AG09309 (cell line): ENCODE measurements around the gene PPY.

Experiments used
- DNase-seq: peaks from one replicate; pipeline ENCODE4 v3.0.0-alpha.2; 2010; ENCODE audit warnings: low read depth
- H3K4me3 ChIP-seq: 2 replicates; pipeline ENCODE4 v1.5.1; 2011; ENCODE audit warnings: mild to moderate bottlenecking, low read depth, low read length, moderate library complexity; ENCODE audit not compliant: control insufficient read depth
- TF ChIP-seq, protein P1 (sequence below): IDR thresholded peaks from 2 replicates; pipeline ENCODE4 v1.5.1; 2011; ENCODE audit warnings: mild to moderate bottlenecking, low read depth, low read length, inconsistent platforms; ENCODE audit not compliant: insufficient read depth, control insufficient read depth; ENCODE audit errors: missing control alignments

The PPY gene

DNA sequence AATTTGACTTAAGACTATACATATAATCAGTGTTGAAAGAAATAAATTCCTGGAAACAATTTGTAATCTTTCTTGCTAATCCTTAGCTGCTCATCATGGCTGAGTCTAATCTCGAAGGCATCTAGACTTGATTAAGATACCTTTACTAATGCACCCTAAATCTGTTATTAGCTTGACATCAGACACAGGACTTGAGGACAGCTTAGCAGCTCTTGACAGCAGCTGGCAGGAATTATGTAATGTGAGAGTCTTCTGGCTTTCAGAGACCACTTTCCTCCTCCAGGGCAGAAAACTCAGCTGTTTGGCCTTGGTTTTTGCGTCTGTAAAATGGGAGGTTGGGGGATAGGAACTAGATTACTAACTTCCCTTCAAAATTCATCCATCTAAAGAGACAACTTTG is 27.8 kb downstream of the PPY start:
- no peak for DNase-seq
- no peak overlapping the region for H3K4me3 ChIP-seq

DNA sequence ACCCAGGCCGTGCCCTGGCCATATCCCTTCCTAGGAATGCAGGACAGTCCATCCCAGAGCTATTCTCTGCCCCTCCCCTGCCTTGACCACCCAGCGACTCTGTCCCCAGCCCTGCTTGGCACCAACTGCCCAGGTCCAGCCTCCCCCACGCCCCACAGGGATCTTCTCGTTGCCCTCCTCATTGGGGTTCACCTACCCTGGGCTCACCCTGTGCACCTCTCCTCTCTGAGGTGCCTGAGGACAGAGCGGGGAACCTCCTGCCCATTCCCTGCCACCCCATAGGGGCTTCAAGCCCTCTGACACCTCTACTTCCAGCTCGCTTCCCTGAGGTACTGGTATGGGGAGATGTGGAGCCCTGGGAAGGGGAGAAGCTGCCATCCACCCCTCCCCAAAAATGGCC is 28.7 kb downstream of the PPY start:
- no peak for DNase-seq
- TF ChIP-seq, protein P1, sequence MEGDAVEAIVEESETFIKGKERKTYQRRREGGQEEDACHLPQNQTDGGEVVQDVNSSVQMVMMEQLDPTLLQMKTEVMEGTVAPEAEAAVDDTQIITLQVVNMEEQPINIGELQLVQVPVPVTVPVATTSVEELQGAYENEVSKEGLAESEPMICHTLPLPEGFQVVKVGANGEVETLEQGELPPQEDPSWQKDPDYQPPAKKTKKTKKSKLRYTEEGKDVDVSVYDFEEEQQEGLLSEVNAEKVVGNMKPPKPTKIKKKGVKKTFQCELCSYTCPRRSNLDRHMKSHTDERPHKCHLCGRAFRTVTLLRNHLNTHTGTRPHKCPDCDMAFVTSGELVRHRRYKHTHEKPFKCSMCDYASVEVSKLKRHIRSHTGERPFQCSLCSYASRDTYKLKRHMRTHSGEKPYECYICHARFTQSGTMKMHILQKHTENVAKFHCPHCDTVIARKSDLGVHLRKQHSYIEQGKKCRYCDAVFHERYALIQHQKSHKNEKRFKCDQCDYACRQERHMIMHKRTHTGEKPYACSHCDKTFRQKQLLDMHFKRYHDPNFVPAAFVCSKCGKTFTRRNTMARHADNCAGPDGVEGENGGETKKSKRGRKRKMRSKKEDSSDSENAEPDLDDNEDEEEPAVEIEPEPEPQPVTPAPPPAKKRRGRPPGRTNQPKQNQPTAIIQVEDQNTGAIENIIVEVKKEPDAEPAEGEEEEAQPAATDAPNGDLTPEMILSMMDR: no peak
- H3K4me3 ChIP-seq: no peak overlapping the region

More for the DNA sequence above, 27.8 kb downstream of the PPY start:
- TF ChIP-seq, protein P1: no peak

DNA sequence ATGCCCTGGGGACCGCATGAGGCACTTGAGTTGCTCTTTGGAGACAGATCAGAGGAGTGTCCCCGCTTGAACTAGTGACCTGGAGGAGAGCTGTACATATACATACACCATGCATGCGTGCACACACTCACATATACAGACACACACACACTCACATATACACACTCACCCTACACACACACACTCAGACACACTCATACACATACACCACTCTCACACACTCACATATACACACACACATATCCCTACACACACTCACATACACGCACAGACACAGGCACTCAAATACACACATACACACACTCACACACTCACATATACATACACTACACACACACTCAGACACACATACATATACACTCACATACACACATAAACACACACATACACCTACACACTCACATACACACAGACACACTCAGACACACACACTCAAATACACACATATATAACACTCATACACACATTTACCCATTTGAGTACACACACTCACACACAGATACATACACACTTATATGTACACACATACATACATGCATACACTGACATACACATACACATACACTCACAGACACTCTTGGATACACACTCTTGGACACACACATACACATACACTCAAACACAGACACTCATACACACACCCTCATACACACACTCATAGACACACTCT is 29.5 kb downstream of the PPY start:
- TF ChIP-seq, protein P1: no peak
- H3K4me3 ChIP-seq: no peak overlapping the region
- DNase-seq: no peak

DNA sequence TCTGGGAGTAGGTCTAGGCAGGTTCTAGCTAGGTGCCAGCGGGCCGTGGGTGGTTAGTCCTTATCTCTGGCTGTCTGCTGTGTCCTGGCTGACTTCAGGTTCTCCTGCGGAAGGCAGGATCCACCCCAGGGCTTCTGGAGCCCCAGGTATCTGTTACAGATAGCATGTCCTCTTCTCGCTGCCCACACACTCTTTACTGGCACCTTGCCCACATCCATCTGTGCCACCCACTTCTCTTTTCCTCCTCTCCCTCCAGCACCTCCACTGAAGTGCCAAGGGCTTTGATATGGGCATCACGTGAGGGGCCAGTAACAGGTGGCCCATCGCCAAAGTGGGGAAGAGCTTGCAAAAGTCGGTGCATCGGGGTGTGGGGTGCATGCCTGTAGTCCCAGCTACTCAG is 30.4 kb downstream of the PPY start:
- DNase-seq: no peak
- H3K4me3 ChIP-seq: no peak overlapping the region
- TF ChIP-seq, protein P1: no peak

DNA sequence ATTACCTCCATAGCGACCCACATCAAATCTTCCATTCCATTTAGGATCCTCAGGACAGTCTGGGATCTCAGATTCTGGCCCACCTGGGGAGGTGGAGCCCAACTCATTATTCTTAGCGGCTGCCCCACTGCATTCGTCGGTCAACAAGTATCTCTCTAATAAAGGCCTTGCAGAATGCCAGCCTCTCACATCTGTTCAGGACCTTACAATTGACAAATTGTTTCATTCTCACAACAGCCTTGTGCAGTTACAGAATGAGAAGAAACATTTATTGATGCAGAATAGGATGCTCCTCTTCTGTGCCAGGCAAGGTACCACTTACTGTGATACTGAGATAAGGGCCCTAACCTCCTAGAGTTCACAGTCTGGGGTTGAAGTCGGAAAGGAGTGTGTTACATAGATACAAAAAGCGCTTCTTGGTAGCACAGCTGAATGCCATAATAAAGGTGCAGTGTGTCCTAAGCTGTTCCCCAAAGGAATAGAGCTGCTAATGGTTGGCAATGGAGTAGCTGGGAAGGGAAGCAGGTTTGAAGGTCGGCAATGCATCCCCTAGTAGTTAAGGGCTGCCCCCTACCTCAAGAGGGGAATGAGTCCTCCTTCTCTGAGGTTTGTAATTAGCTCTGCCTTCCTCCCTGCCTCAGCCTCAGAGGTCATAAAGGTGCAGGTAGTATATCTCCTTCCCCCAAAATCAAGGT is 32.6 kb downstream of the PPY start:
- DNase-seq: no peak
- H3K4me3 ChIP-seq: no peak overlapping the region
- TF ChIP-seq, protein P1: no peak

DNA sequence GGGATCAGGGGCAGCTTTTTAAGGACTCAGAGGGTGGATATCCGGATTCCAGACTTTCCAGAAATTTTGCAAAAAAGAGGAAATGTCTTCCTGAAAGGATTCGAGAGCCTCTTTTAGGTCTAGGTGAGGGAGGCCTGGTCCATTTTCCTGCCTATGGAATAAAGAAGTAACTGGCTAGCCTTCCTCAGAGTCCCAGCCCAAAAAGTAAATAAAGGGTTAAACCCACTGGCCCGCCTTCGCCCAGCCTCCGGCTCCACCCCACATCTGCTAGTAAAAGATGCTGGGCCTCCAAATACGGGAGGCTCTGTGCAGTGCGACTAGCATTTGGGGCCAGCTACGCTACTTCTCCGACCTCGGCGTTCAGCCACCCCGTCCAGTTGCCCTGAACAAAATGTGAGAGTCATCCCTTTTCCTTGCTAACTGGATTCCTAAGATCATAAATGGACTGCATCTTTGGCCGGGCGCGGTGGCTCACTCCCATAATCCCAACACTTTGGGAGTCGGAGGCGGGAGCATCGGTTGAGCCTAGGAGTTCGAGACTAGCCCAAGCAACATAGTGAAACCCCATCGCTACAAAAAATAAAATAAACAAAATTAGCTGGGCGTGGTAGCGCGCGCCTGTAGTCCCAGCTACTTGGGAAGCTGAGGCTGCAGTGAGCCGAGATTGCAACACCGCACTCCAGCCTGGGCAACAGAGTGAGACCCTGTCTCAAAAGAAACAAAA is 34.1 kb downstream of the PPY start:
- DNase-seq: peak; percentile 34
- H3K4me3 ChIP-seq: peak overlapping the region; percentile 76
- TF ChIP-seq, protein P1: no peak
